ENCODE measurements around the gene EIF3J.
A peak's percentile ranks its signal among the peaks of the same experiment; 100 is the strongest.
"Not testable (repeated sequence)": the region's sequence is repeated elsewhere in the genome, so short reads cannot be mapped to it uniquely, and the experiment has no call there.

Gene EIF3J

GRCh38 chr15:44542596-44542995 is 5.6 kb downstream of the EIF3J start:
- DNase-seq, result no peak

- DNase-seq, result not testable (repeated sequence)
Measured at GRCh38 chr15:44544745-44545144, 7.8 kb downstream of the EIF3J start.

- DNase-seq, result peak; percentile 15 to 22
Measured at GRCh38 chr15:44545913-44546802, 9.2 kb downstream of the EIF3J start.

GRCh38 chr15:44549152-44549551 is 12.2 kb downstream of the EIF3J start:
- not testable (repeated sequence) for DNase-seq

GRCh38 chr15:44550256-44550655 is 13.3 kb downstream of the EIF3J start:
- no peak for DNase-seq

- no peak for DNase-seq
Measured at GRCh38 chr15:44550734-44551133, 13.8 kb downstream of the EIF3J start.

- DNase-seq, result no peak
Measured at GRCh38 chr15:44554934-44555723, 18.2 kb downstream of the EIF3J start.

- not testable (repeated sequence) for DNase-seq
Measured at GRCh38 chr15:44560926-44561325, 24.0 kb downstream of the EIF3J start.

GRCh38 chr15:44565387-44566154 is 28.6 kb downstream of the EIF3J start:
- DNase-seq, result no peak

GRCh38 chr15:44566155-44566540 is 29.2 kb downstream of the EIF3J start:
- DNase-seq, result no peak

GRCh38 chr15:44568338-44568737 is 31.4 kb downstream of the EIF3J start:
- DNase-seq, result no peak

GRCh38 chr15:44569316-44569715 is 32.4 kb downstream of the EIF3J start:
- DNase-seq, result no peak

GRCh38 chr15:44570361-44570760 is 33.4 kb downstream of the EIF3J start:
- DNase-seq, result no peak

GRCh38 chr15:44573386-44573785 is 36.4 kb downstream of the EIF3J start:
- DNase-seq, result no peak

- no peak for DNase-seq
Measured at GRCh38 chr15:44574734-44575133, 37.8 kb downstream of the EIF3J start.

GRCh38 chr15:44580105-44580504 is 43.2 kb downstream of the EIF3J start:
- DNase-seq, result no peak

- peak; percentile 51 to 55 for DNase-seq
Measured at GRCh38 chr15:44584162-44584749, 47.3 kb downstream of the EIF3J start.

- DNase-seq, result no peak
Measured at GRCh38 chr15:44585633-44586032, 48.7 kb downstream of the EIF3J start.

GRCh38 chr15:44588541-44588940 is 51.6 kb downstream of the EIF3J start:
- DNase-seq, result no peak

- no peak for DNase-seq
Measured at GRCh38 chr15:44591326-44591725, 54.4 kb downstream of the EIF3J start.

GRCh38 chr15:44593042-44593736 is 56.2 kb downstream of the EIF3J start:
- DNase-seq, result peak; percentile 11 to 22

GRCh38 chr15:44595246-44595645 is 58.3 kb downstream of the EIF3J start:
- no peak for DNase-seq

Data from activated CD4-positive, alpha-beta T cell treated with anti-CD3 and anti-CD28 coated beads for 4 hours (primary cell).